Neural progenitor cell (in vitro differentiated cells): ENCODE measurements around the gene ANKS3.

ENCODE experiments used
- CTCF ChIP-seq: fragments of 200-600 bp; sonication (generic); IDR thresholded peaks from 2 replicates; pipeline ENCODE4 v1.5.1; 2017; ENCODE audit warnings: antibody characterized with exemption, mild to moderate bottlenecking
- EZH2phosphoT487 ChIP-seq: fragments of 200-600 bp; sonication (generic); IDR thresholded peaks from 2 replicates; pipeline ENCODE4 v1.6.1; 2017; ENCODE audit warnings: antibody characterized with exemption

- TF ChIP-seq CTCF (peak; percentile 7), EZH2phosphoT487 (no peak)
These were observed 67.4 kb downstream of the ANKS3 start for GRCh38 chr16:4666537-4667202.
